Cardiac muscle cell (in vitro differentiated cells and primary cell): ENCODE measurements around the gene IL19. TPM values are rescaled to one million over a fixed set of nuclear protein-coding genes. Genes with fewer than 3 reads are reported as not detected.

Source experiments
- DNase-seq, 2 donors: peaks; one replicate each; pipeline versions ENCODE4 v3.0.0 to v3.0.0-alpha.2; 2010 to 2017; ENCODE audit warnings: low read depth in 1 of 2, low spot score in 1 of 2
- H3K27ac ChIP-seq: fragments of 200-600 bp; sonication (generic); 2 replicates; pipeline ENCODE4 v1.5.1; 2016
- H3K27me3 ChIP-seq: fragments of 200-600 bp; sonication (generic); 2 replicates; pipeline ENCODE4 v1.6.0; 2016; ENCODE audit warnings: control low read depth
- H3K36me3 ChIP-seq: fragments of 200-600 bp; sonication (generic); 2 replicates; pipeline ENCODE4 v1.5.1; 2016; ENCODE audit warnings: control low read depth
- H3K4me1 ChIP-seq: fragments of 200-600 bp; sonication (generic); 2 replicates; pipeline ENCODE4 v1.8.1; 2017; ENCODE audit warnings: low read depth, mild to moderate bottlenecking, mixed run types
- H3K4me3 ChIP-seq: fragments of 200-600 bp; sonication (generic); 2 replicates; pipeline ENCODE4 v1.5.1; 2016; ENCODE audit warnings: mild to moderate bottlenecking
- H3K9me3 ChIP-seq: fragments of 200-600 bp; sonication (generic); 2 replicates; pipeline ENCODE4 v1.5.1; 2017; ENCODE audit warnings: low read depth, mild to moderate bottlenecking, control low read depth
- polyA plus RNA-seq: library from polyadenylated mRNA; unstranded; fragments of >200 nt; fragmentation: Nextera tagmentation; extraction: Ambion mirVana; gene quantifications from 2 replicates; pipeline ENCODE4 v1.2.1, GENCODE V29; 2016
- total RNA-seq: library from RNA; depleted of rRNA; stranded (reverse); fragments of >200 nt; gene quantifications from 2 replicates; pipeline ENCODE4 v1.2.3, GENCODE V29; 2016
- TF ChIP-seq, protein P1 (sequence below): IDR thresholded peaks from 2 replicates; pipeline ENCODE4 v1.5.1; 2012; ENCODE audit warnings: low read depth, mild to moderate bottlenecking, low read length

Gene IL19
- total and polyA plus RNA-seq, 2 experiments from 2014 or later: not detected

DNA sequence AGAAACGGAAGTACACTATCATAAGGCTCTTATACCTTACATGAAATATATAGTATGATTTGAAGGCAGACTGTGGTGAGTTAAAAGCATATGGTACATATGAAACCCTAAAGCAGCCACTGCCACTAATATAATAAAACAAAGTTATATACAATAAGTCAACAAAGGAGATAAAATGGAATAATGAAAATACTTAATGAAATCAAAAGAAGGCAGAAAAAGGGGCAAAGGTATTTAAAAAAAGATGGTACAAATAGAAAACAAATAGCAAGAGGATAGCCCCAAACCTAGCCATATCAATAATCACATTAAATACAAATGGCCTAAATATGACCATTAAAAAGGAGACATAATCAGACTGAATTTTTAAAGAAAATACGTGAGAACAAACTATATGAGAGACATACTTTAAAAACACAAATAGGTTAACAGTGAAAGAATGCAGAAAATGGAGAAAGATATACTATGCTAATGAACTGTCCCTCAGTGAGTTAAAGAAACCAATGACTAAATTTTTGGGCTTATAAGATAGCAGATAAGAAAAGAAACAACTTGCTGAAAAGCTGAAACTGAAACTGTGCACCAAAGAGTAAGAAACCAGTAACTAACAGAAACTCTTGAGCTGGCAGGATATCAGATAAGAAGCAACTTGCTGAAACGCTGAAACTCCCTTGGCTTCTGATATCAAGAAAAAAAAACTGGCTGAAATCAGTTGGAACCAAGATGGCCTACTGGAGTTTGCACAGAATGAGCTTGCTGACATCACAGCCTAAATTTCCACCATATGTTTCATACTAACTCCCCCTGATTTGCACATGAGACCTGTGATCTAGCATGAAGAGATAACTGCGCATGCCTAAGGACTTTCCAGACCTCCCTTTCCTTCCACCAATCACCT is 46.1 kb downstream of the IL19 start:
- Histone ChIP-seq H3K9me3 (no peaks in the 10 kb centered on the region), H3K4me3 (no peak overlapping the region), H3K27me3 (no peaks in the 10 kb centered on the region), H3K4me1 (peaks cover 8% of the 10 kb centered on the region), H3K27ac (no peak overlapping the region), H3K36me3 (no peaks in the 10 kb centered on the region)
- DNase-seq: peak in 1 of 2 donors; percentile 89
- TF ChIP-seq, protein P1, sequence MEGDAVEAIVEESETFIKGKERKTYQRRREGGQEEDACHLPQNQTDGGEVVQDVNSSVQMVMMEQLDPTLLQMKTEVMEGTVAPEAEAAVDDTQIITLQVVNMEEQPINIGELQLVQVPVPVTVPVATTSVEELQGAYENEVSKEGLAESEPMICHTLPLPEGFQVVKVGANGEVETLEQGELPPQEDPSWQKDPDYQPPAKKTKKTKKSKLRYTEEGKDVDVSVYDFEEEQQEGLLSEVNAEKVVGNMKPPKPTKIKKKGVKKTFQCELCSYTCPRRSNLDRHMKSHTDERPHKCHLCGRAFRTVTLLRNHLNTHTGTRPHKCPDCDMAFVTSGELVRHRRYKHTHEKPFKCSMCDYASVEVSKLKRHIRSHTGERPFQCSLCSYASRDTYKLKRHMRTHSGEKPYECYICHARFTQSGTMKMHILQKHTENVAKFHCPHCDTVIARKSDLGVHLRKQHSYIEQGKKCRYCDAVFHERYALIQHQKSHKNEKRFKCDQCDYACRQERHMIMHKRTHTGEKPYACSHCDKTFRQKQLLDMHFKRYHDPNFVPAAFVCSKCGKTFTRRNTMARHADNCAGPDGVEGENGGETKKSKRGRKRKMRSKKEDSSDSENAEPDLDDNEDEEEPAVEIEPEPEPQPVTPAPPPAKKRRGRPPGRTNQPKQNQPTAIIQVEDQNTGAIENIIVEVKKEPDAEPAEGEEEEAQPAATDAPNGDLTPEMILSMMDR: no peak

DNA sequence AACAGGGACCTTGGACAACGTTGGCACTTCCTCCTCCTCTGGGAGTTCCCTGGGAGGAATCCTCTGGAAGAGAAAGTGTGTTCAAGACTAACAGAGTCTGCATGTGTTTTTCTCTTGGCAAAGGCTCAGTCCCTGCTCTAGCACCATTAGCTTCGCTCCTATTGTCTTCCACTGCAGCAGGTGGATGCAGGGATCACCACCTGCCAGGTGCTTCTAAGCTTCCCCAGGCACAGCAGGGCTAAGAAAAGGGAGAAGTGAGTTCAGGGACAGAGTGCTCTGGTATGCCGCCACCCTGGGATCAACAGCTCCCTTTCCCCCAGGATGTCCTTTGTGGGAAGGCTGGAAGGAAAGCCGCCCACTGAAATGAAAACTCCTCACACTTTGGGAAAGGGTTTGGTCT is 50.9 kb downstream of the IL19 start:
- no peak for DNase-seq
- TF ChIP-seq, protein P1: no peak
- no peaks in the 10 kb centered on the region for H3K9me3 ChIP-seq
- no peaks in the 10 kb centered on the region for H3K36me3 ChIP-seq
- H3K27me3 ChIP-seq: no peaks in the 10 kb centered on the region
- no peak overlapping the region for H3K4me3 ChIP-seq
- peaks cover 11% of the 10 kb centered on the region for H3K4me1 ChIP-seq
- H3K27ac ChIP-seq: no peak overlapping the region

DNA sequence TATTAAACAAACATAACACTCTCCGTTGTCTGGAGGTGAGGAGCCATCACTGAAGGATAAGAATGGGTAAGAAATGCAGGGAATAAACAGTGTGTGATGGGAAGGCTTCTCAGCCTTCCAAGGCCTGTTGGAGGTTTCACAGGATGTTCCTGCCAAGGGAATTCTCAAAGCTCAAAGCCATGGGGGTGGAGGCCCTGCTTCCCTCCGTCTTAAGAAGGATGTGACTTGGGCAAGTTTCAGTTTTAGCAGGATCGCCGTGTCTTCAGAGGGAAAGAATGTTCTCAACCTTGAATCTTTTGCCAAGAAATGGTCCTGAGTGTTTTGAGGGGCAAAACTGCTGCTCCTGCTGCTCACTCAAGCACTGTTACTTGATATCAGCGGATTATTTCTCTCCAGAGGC is 53.2 kb downstream of the IL19 start:
- no peak overlapping the region for H3K4me3 ChIP-seq
- no peaks in the 10 kb centered on the region for H3K36me3 ChIP-seq
- H3K27me3 ChIP-seq: no peaks in the 10 kb centered on the region
- TF ChIP-seq, protein P1: no peak
- no peaks in the 10 kb centered on the region for H3K9me3 ChIP-seq
- peak in 1 of 2 donors; percentile 85 for DNase-seq
- H3K4me1 ChIP-seq: peaks cover 8% of the 10 kb centered on the region
- H3K27ac ChIP-seq: no peak overlapping the region

DNA sequence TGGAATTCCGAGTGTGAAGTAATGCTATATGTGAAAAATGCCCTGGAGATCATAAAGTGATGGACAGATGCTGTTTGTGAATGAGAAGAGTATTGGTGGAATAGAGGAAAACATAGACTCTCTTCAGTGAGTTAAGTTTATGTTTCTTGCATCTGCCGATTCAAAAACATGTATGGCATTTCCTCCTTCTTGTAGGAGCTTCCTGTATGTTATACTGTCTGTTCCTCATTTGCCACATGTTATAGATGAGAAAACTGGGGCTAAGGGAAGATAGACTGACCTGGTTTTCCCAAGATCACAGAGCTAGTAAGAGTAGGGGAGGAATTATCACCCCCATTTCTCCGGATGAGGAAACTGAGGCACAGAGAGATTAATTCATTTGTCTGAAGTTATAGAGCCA is 53.8 kb downstream of the IL19 start:
- no peaks in the 10 kb centered on the region for H3K36me3 ChIP-seq
- H3K4me3 ChIP-seq: no peak overlapping the region
- TF ChIP-seq, protein P1: no peak
- H3K4me1 ChIP-seq: peaks cover 8% of the 10 kb centered on the region
- DNase-seq: peak in 1 of 2 donors; percentile 66
- H3K9me3 ChIP-seq: no peaks in the 10 kb centered on the region
- H3K27me3 ChIP-seq: no peaks in the 10 kb centered on the region
- no peak overlapping the region for H3K27ac ChIP-seq

DNA sequence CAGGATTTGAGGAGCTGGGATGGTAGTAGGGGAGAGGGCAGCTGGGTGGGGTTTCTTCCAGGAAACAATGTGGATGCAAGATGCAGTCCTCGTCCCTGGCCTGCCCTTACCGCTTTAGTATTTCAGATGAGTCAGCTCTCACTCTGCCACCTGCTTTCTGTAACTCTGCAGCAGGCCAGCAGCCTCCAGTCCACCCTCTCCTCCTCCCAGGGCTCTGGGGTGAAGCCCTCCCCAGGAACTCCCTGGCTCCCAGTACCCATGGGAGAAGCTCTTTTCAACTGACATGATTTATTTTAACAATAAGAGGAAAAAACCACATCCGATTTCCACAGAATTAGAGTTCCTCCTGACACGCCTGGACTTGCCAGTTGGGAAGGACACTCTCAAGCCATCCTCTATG is 55.8 kb downstream of the IL19 start:
- H3K9me3 ChIP-seq: no peaks in the 10 kb centered on the region
- no peak overlapping the region for H3K4me3 ChIP-seq
- no peak for DNase-seq
- no peaks in the 10 kb centered on the region for H3K27me3 ChIP-seq
- no peak overlapping the region for H3K27ac ChIP-seq
- no peaks in the 10 kb centered on the region for H3K36me3 ChIP-seq
- peaks cover 8% of the 10 kb centered on the region for H3K4me1 ChIP-seq
- TF ChIP-seq, protein P1: no peak
